Prostate gland (tissue), 2 donors: ENCODE results near the gene SHROOM3.

Experiments used
- CTCF ChIP-seq, 4 experiments: fragments of 200-600 bp in 2 of 4; fragments of 450-650 bp in 2 of 4; sonication (generic) in 2 of 4; IDR thresholded peaks; 1 replicate in 3 of 4; 2 replicates in 1 of 4; pipeline ENCODE4 v1.5.1; 2016 to 2019; ENCODE audit warnings: antibody characterized with exemption in 4 of 4, mild to moderate bottlenecking in 2 of 4, moderate library complexity in 2 of 4
- POLR2A ChIP-seq: fragments of 450-650 bp; IDR thresholded peaks from one replicate; pipeline ENCODE4 v1.6.1; 2016; ENCODE audit warnings: antibody characterized with exemption, mild to moderate bottlenecking
- POLR2AphosphoS5 ChIP-seq: sonication (generic); formaldehyde crosslinking; IDR thresholded peaks from one replicate; pipeline ENCODE4 v1.6.1; 2017; ENCODE audit warnings: antibody characterized with exemption

- TF ChIP-seq CTCF (IDR thresholded peaks at IDR 0.05) (no peak), POLR2A (no peak), POLR2AphosphoS5 (no peak)
Measured at GRCh38 chr4:76679691-76680090, 244.7 kb downstream of the SHROOM3 start.
